IMR-90 (cell line): ENCODE data around the gene FKBP1B.

Source experiments
- CTCF ChIP-seq: conservative IDR thresholded peaks from 2 replicates; pipeline ENCODE4 v1.5.1; 2012; ENCODE audit warnings: mild to moderate bottlenecking, low read depth, low read length, improper control_type of control experiment
- RAD21 ChIP-seq: IDR thresholded peaks from 2 replicates; pipeline ENCODE4 v1.6.1; 2012; ENCODE audit warnings: low read length, improper control_type of control experiment

DNA sequence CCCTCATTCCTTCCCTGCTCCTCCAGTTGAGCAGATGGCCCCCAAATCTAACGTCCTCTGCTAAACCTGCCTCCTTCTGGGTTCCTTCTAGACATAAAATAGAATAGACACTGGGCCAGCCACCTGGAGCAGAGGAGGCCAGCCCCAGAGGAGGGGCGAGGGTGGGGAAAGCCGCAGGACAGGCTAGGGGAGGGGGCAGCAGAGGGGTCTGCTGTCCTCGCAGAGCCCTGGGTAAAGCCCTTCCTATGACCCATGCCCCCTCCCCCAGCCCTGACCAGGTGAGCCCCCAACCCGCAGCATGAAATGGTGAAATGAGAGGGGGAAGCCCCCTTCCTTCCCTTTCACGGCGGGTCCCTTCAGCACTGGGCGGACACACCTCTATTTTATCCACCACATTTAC is 31.8 kb upstream of the FKBP1B start:
- TF ChIP-seq CTCF (no peak), RAD21 (no peak)
